Epithelial cell of esophagus (primary cell): ENCODE results near the gene FN3KRP.
"Not testable (repeated sequence)": the region's sequence is repeated elsewhere in the genome, so short reads cannot be mapped to it uniquely, and the experiment has no call there.

Experiments
- DNase-seq: peaks from one replicate; pipeline ENCODE4 v3.0.0; 2010; ENCODE audit warnings: low read depth
- H3K4me3 ChIP-seq: 2 replicates; pipeline ENCODE4 v1.5.1; 2011; ENCODE audit warnings: mild to moderate bottlenecking, low read length, control low read depth
- TF ChIP-seq, protein P1 (sequence below): IDR thresholded peaks from 2 replicates; pipeline ENCODE4 v1.5.1; 2011; ENCODE audit warnings: low read depth, mild to moderate bottlenecking, low read length, control low read depth, inconsistent platforms; ENCODE audit not compliant: insufficient read depth; ENCODE audit errors: missing control alignments

Gene FN3KRP

DNA sequence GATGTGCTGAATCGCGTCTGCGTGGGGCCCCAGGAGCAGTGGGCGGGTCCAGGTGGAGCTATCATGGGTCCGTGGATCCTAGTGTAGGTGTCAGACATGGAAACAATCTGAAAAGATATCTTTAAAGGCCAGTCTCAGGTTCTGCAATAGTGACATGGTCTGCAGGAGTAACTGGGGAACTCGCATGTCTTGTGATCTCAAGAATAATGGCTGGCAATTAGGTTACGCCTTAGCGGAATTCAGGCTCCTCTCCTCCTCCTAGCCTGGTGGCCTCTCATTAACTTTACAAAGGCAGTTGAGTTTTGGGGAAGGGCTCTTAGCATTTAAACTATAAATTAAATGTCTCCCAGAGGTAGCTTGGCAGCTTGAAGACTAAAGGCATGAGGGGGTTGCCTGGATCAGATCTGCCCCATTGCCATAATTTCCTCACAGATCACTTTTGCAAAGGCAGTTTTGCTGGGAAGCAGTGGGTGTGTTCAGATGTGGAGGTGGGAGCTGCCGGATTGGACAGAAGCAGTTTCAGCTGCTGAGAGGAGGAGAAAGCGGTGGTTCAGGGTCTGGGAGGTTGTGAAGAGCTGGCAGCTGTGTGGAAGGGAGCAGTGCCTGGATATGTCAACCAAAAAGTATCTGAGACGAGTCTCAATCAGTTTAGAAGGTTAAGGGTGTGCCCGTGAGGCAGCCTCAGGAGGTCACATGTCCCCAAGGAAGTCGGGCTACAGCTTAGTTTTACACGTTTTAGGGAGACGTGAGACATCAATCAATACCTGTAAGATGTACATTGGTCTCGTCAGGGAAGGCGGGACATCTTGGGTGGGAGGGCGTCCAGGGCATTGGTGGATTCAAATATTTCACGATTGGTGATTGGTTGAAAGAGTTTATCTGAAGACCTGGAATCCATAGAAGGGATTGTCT is 38.0 kb downstream of the FN3KRP start:
- TF ChIP-seq, protein P1, sequence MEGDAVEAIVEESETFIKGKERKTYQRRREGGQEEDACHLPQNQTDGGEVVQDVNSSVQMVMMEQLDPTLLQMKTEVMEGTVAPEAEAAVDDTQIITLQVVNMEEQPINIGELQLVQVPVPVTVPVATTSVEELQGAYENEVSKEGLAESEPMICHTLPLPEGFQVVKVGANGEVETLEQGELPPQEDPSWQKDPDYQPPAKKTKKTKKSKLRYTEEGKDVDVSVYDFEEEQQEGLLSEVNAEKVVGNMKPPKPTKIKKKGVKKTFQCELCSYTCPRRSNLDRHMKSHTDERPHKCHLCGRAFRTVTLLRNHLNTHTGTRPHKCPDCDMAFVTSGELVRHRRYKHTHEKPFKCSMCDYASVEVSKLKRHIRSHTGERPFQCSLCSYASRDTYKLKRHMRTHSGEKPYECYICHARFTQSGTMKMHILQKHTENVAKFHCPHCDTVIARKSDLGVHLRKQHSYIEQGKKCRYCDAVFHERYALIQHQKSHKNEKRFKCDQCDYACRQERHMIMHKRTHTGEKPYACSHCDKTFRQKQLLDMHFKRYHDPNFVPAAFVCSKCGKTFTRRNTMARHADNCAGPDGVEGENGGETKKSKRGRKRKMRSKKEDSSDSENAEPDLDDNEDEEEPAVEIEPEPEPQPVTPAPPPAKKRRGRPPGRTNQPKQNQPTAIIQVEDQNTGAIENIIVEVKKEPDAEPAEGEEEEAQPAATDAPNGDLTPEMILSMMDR: no peak
- DNase-seq: peak; percentile 84
- peak overlapping the region; percentile 30 for H3K4me3 ChIP-seq

DNA sequence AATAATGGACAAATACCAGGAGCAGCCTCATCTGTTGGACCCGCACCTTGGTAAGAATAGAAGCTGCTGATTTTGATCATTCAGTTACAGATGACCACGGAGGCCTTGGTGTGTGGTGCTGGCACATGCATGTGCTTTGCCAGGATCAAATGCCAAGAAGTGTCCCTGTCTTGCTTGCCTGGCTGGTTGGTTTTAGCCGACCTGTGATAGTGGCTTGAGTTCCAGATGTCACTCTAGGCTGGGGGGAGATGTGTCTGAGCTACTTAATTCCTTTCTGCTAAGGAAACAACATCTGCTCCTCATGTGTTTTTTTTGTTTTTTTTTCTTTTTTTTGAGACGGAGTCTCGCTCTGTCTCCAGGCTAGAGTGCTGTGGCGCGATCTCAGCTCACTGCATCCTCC is 39.7 kb downstream of the FN3KRP start:
- no peak overlapping the region for H3K4me3 ChIP-seq
- TF ChIP-seq, protein P1: no peak
- no peak for DNase-seq

DNA sequence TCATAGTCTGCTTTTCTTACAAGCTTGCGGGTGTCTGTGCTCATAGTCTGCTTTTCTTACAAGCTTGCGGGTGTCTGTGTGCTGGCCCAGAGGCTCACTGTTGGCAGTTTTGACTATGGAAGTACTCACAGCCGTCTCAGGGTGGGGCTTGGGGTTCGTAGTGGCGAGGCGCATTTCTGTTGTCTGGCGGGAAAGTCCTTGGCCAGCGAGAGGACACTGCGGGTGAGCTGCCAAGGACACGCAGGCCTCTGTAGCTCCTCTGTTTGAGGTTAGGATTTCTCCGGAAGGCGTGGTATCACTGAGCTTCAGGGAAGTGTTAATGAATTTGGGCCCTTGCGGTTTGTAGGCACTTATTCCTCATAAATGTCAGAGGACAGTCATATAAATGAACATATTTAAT is 48.9 kb downstream of the FN3KRP start:
- TF ChIP-seq, protein P1: no peak
- no peak for DNase-seq
- no peak overlapping the region for H3K4me3 ChIP-seq

DNA sequence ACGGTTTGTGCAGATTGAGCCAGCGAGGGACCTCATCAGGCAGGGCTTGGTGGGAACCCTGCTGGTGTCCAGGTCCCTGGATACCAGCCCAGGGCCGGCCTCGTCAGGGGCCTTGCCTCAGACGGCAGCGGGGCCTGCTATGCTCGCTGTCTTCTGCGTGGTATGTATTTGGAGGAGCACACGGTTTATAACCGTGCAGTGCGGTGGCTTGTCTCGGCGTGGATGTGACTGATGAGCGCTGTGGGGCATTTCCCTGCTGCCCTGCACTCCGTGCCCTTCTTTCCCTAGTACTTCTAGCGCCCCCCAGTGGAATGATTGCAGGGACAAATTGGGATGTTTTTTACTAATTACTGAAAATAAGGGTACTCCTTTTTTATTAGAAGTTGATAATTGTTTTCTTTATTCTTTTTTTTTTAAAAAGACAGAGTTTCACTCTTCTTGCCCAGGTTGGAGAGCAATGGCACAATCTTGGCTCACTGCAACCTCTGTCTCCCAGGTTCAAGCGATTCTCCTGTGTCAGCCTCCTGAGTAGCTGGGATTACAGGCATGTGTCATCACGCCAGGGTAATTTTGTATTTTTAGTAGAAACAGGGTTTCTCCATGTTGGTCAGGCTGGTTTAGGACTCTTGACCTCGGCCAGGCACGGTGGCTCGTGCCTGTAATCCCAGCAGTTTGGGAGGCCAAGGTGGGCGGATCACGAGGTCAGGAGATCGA is 50.7 kb downstream of the FN3KRP start:
- TF ChIP-seq, protein P1: peak; percentile 68
- DNase-seq: peak; percentile 68
- no peak overlapping the region for H3K4me3 ChIP-seq

DNA sequence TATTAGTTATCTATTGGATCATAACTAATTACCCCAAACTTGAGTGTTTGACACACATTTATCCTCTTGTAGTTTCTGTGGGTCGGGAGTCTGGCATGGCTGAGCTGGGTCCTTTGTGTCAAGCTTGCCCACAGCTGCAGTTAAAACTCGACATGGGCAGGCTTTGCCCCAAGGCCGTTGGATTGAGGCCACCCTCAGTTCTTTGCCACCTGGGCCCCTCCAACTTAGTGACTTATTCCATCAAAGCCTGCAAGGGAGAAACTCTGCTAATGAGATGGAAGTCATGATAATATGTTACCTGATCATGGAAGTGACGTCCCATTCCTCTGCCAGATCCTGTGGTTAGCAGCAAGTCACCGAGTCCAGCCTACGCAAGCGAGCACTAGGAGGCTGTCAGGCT is 52.5 kb downstream of the FN3KRP start:
- H3K4me3 ChIP-seq: no peak overlapping the region
- DNase-seq: no peak
- TF ChIP-seq, protein P1: no peak

DNA sequence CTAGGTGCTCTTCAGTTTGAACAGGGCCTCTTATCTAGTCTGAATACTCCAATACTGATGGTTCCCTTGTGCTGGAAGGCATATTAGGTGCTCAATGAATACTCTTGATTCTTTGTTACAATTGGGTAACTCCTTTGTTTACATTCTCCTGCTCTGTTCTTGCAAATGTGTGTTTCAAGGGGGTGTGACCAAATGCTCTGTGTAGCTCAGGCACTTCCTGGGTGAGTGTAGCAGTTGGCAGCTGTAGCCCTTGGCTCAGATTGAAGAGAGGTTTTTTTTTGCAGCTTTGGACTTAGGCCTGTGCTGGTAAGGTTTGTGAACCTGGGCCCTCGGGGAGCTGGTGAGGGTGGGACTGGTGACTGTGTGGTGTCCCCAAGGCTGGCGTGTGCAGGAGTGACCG is 55.5 kb downstream of the FN3KRP start:
- H3K4me3 ChIP-seq: no peak overlapping the region
- peak; percentile 87 for DNase-seq
- TF ChIP-seq, protein P1: no peak

DNA sequence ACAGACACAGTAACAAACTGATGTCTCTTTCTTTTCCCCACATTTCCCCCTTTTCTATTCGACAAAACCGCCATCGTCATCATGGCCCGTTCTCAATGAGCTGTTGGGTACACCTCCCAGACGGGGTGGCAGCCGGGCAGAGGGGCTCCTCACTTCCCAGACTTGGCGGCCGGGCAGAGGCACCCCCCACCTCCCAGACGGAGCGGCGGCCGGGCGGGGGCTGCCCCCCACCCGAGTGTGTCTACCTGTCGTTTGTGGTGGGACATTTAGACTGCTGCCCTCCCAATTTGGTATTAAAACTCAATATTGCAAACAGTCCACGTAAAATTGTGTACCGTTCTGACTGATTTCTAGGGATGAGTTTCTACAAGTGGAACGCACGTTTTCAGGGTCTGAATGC is 58.0 kb downstream of the FN3KRP start:
- not testable (repeated sequence) for DNase-seq, H3K4me3 ChIP-seq
